ENCODE measurements around the gene RAD51B. TPM values are rescaled to one million over a fixed set of nuclear protein-coding genes. Genes with fewer than 3 reads are reported as not detected.
"Not testable (repeated sequence)": the region's sequence is repeated elsewhere in the genome, so short reads cannot be mapped to it uniquely, and the experiment has no call there.

RAD51B gene
- total RNA-seq, 5 donors from 2014 or later (not counting 1 experiment from before 2014, with no cell fraction given), result 25.4 to 47.9 (median 30.0) TPM

DNA sequence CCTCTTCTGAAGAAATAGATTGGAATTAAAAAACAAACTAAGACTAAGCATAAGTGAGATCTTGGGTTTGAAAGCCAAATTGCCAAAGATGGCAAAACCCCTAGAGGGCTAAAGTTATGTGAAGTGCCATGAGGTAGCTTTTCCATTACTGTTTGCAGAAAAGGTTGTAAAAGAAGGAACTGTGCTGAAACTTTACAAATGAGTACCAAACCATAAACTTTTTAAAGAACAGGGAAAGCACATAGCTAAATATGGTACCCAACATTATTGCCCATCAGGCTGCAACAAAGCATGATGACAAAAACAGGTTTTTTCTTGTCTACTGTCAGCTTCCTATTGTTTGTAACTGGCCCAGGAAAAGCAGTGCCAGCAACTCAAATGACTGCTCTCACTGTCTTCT lies 224.2 kb downstream of the RAD51B start:
- Histone ChIP-seq H3K36me3 (ENCODE audit: control insufficient read depth in 2 of 2, extremely low read depth in 1 of 2, insufficient read depth in 1 of 2, low read length in 1 of 2) (no peaks in the 10 kb centered on the region), H3K27ac (ENCODE audit: low read length) (no peak overlapping the region), H3K9me3 (no peaks in the 10 kb centered on the region), H3K27me3 (replicated peaks in 1 of 2; ENCODE audit: control insufficient read depth in 2 of 2, extremely low read depth in 1 of 2, insufficient read depth in 2 of 2, low read length in 1 of 2) (no peaks in the 10 kb centered on the region), H3K4me1 (ENCODE audit: control insufficient read depth in 1 of 2, extremely low read depth in 1 of 2, insufficient read depth in 2 of 2, low read length in 2 of 2) (no peaks in the 10 kb centered on the region), H3K4me3 (ENCODE audit: control insufficient read depth in 1 of 2, extremely low read depth in 1 of 2, low read length in 1 of 2) (no peak overlapping the region)
- Mint-ChIP-seq H3K4me1 (peaks cover 3 to 6% (median 6%) of the 10 kb centered on the region in 3 donors), H3K27me3 (no peaks in the 10 kb centered on the region), H3K36me3 (peaks cover 21% of the 10 kb centered on the region), H3K4me3 (no peak overlapping the region), H3K27ac (no peak overlapping the region), H3K9me3 (peaks cover 0 to 2% (median 0%) of the 10 kb centered on the region in 3 donors)
- CTCF ChIA-PET, result no interaction called here
- POLR2A ChIA-PET, result no interaction called here
- no peak for DNase-seq
- ATAC-seq (replicated peaks in 1 of 4), result no peak

DNA sequence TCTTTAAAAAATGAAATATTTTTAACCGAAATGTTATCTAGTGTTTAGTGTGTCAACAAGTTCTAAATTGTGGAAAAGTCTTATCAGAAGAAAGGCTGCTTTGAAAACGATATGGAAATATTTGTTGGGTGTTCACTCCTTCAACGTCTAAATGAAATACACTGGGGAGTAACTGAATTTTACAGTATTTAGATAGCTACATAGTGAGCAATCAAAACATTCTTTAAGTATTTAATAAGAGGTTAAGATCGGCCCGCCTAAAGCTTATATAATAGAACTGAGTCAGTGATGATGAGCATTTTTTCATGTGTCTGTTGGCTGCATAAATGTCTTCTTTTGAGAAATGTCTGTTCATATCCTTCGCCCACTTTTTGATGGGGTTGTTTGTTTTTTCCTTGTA lies 228.3 kb downstream of the RAD51B start:
- no CpG with 5 or more reads among the region's 6 CpGs for WGBS (ENCODE audit: insufficient coverage)
- Histone ChIP-seq H3K4me1 (ENCODE audit: control insufficient read depth in 1 of 2, extremely low read depth in 1 of 2, insufficient read depth in 2 of 2, low read length in 2 of 2) (no peaks in the 10 kb centered on the region), H3K27ac (ENCODE audit: low read length) (no peak overlapping the region), H3K4me3 (ENCODE audit: control insufficient read depth in 1 of 2, extremely low read depth in 1 of 2, low read length in 1 of 2) (no peak overlapping the region), H3K36me3 (ENCODE audit: control insufficient read depth in 2 of 2, extremely low read depth in 1 of 2, insufficient read depth in 1 of 2, low read length in 1 of 2) (no peaks in the 10 kb centered on the region), H3K9me3 (no peaks in the 10 kb centered on the region), H3K27me3 (replicated peaks in 1 of 2; ENCODE audit: control insufficient read depth in 2 of 2, extremely low read depth in 1 of 2, insufficient read depth in 2 of 2, low read length in 1 of 2) (no peaks in the 10 kb centered on the region)
- no peaks in the 10 kb centered on the region for H3K27me3 Mint-ChIP-seq
- CTCF ChIA-PET, result no interaction called here
- H3K4me3 Mint-ChIP-seq, result no peak overlapping the region
- peaks cover 15% of the 10 kb centered on the region for H3K36me3 Mint-ChIP-seq
- ATAC-seq (replicated peaks in 1 of 4), result no peak
- no peak for DNase-seq
- H3K27ac Mint-ChIP-seq, result no peak overlapping the region
- POLR2A ChIA-PET, result interaction anchor here in 1 of 2 donors (0.5 kb wide), 1 partner anchor 142 kb away, joined by 4 read pairs; no protein-coding TSS in a partner anchor
- H3K9me3 Mint-ChIP-seq, result peaks cover 0 to 2% (median 0%) of the 10 kb centered on the region in 3 donors
- H3K4me1 Mint-ChIP-seq, result no peaks in the 10 kb centered on the region

DNA sequence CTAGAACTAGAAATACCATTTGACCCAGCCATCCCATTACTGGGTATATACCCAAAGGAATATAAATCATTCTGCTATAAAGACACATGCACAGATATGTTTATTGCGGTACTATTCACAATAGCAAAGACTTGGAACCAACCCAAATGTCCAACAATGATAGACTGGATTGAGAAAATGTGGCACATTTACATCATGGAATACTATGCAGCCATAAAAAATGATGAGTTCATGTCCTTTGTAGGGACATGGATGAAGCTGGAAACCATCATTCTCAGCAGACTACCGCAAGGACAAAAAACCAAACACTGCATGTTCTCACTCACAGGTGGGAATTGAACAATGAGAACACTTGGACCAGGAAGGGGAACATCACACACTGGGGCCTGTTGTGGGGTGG lies 229.2 kb downstream of the RAD51B start:
- WGBS (ENCODE audit: insufficient coverage), result no CpG with 5 or more reads among the region's 2 CpGs
- POLR2A ChIA-PET; H3K9me3 ChIP-seq; H3K27me3 ChIP-seq (replicated peaks in 1 of 2; ENCODE audit: control insufficient read depth in 2 of 2, extremely low read depth in 1 of 2, insufficient read depth in 2 of 2, low read length in 1 of 2); H3K4me1 ChIP-seq (ENCODE audit: control insufficient read depth in 1 of 2, extremely low read depth in 1 of 2, insufficient read depth in 2 of 2, low read length in 2 of 2); H3K4me1 Mint-ChIP-seq; H3K27ac Mint-ChIP-seq; CTCF ChIA-PET; H3K27ac ChIP-seq (ENCODE audit: low read length); H3K4me3 ChIP-seq (ENCODE audit: control insufficient read depth in 1 of 2, extremely low read depth in 1 of 2, low read length in 1 of 2); H3K9me3 Mint-ChIP-seq; H3K36me3 ChIP-seq (ENCODE audit: control insufficient read depth in 2 of 2, extremely low read depth in 1 of 2, insufficient read depth in 1 of 2, low read length in 1 of 2); H3K27me3 Mint-ChIP-seq; DNase-seq; ATAC-seq (replicated peaks in 1 of 4); H3K4me3 Mint-ChIP-seq: not testable (repeated sequence)
- H3K36me3 Mint-ChIP-seq, result peaks cover 15% of the 10 kb centered on the region

DNA sequence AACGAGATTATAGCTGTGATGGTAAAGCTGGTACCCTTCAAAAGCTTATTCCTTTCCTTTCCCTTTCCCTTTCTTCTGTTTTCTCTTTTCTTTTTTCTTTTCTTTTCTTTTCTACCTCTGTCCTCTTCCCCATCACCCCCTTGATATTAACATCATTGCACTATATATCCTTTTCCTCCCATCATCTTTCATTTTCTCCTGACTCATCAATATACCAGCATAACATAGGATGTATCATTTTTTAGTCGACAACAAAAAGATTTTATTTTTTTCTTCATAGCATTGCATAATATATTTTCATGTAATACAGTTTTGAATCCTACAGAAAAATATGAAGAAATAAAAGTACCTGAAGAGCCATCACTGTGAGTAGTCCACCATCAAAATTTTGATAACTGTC lies 230.6 kb downstream of the RAD51B start:
- ATAC-seq (replicated peaks in 1 of 4) (no peak), DNase-seq (no peak)
- Mint-ChIP-seq H3K36me3 (peaks cover 15% of the 10 kb centered on the region), H3K27me3 (no peaks in the 10 kb centered on the region), H3K27ac (no peak overlapping the region), H3K4me1 (no peaks in the 10 kb centered on the region), H3K9me3 (peaks cover 0 to 2% (median 0%) of the 10 kb centered on the region in 3 donors), H3K4me3 (no peak overlapping the region)
- Histone ChIP-seq H3K4me1 (ENCODE audit: control insufficient read depth in 1 of 2, extremely low read depth in 1 of 2, insufficient read depth in 2 of 2, low read length in 2 of 2) (no peaks in the 10 kb centered on the region), H3K27ac (ENCODE audit: low read length) (no peak overlapping the region), H3K36me3 (ENCODE audit: control insufficient read depth in 2 of 2, extremely low read depth in 1 of 2, insufficient read depth in 1 of 2, low read length in 1 of 2) (no peaks in the 10 kb centered on the region), H3K4me3 (ENCODE audit: control insufficient read depth in 1 of 2, extremely low read depth in 1 of 2, low read length in 1 of 2) (no peak overlapping the region), H3K9me3 (no peaks in the 10 kb centered on the region), H3K27me3 (replicated peaks in 1 of 2; ENCODE audit: control insufficient read depth in 2 of 2, extremely low read depth in 1 of 2, insufficient read depth in 2 of 2, low read length in 1 of 2) (no peaks in the 10 kb centered on the region)
- ChIA-PET CTCF (no interaction called here), POLR2A (no interaction called here)
- WGBS (ENCODE audit: insufficient coverage), result no CpG with 5 or more reads among the region's 2 CpGs

DNA sequence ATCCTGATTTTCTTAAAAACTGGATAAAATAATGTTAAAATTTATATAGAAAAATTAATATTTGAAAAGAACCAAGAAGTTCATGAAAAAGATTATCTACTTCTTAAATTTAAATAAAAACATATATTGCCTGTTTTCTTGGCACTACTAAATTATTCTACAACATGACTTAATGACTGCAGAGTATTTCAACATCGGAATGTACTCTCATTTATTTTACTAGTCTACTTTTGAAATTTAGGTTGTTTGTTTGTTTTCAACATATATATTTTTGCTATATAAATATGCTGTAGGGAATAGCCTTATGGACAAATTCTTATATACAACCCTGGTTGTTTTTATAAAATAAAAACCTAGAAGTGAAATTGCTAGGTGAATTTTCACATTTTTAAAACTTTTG lies 231.6 kb downstream of the RAD51B start:
- no peak overlapping the region for H3K27ac ChIP-seq (ENCODE audit: low read length)
- H3K36me3 Mint-ChIP-seq, result peaks cover 15% of the 10 kb centered on the region
- WGBS (ENCODE audit: insufficient coverage), result no CpG with 5 or more reads among the region's 1 CpG
- no peak for DNase-seq
- no peaks in the 10 kb centered on the region for H3K4me1 ChIP-seq (ENCODE audit: control insufficient read depth in 1 of 2, extremely low read depth in 1 of 2, insufficient read depth in 2 of 2, low read length in 2 of 2)
- no peaks in the 10 kb centered on the region for H3K27me3 ChIP-seq (replicated peaks in 1 of 2; ENCODE audit: control insufficient read depth in 2 of 2, extremely low read depth in 1 of 2, insufficient read depth in 2 of 2, low read length in 1 of 2)
- no peak overlapping the region for H3K4me3 Mint-ChIP-seq
- H3K4me1 Mint-ChIP-seq, result no peaks in the 10 kb centered on the region
- no peak overlapping the region for H3K27ac Mint-ChIP-seq
- ATAC-seq (replicated peaks in 1 of 4), result no peak
- peaks cover 0 to 2% (median 0%) of the 10 kb centered on the region in 3 donors for H3K9me3 Mint-ChIP-seq
- H3K27me3 Mint-ChIP-seq, result no peaks in the 10 kb centered on the region
- ChIA-PET CTCF (no interaction called here), POLR2A (no interaction called here)
- no peaks in the 10 kb centered on the region for H3K36me3 ChIP-seq (ENCODE audit: control insufficient read depth in 2 of 2, extremely low read depth in 1 of 2, insufficient read depth in 1 of 2, low read length in 1 of 2)
- H3K9me3 ChIP-seq, result no peaks in the 10 kb centered on the region
- H3K4me3 ChIP-seq (ENCODE audit: control insufficient read depth in 1 of 2, extremely low read depth in 1 of 2, low read length in 1 of 2), result no peak overlapping the region

DNA sequence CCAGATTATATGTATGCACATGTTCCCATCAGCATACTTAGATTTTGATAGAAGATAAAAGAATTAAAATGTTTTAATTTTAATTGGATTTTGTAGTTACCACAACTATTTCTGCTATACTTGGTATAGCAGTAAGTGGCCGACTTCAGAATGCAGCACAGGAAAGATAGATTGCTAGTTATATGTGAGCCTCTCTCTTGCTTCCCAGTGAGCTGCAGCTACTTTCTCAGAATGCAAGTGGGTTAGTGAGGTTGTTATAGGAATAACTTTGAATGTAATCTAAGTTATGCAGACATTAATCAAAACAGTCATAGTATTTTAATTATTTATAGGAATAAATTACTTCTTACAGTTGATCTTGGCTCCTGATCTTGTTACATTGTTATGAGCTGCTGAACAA lies 240.6 kb downstream of the RAD51B start:
- Histone ChIP-seq H3K4me3 (ENCODE audit: control insufficient read depth in 1 of 2, extremely low read depth in 1 of 2, low read length in 1 of 2) (no peak overlapping the region), H3K36me3 (ENCODE audit: control insufficient read depth in 2 of 2, extremely low read depth in 1 of 2, insufficient read depth in 1 of 2, low read length in 1 of 2) (no peaks in the 10 kb centered on the region), H3K27ac (ENCODE audit: low read length) (no peak overlapping the region), H3K27me3 (replicated peaks in 1 of 2; ENCODE audit: control insufficient read depth in 2 of 2, extremely low read depth in 1 of 2, insufficient read depth in 2 of 2, low read length in 1 of 2) (no peaks in the 10 kb centered on the region), H3K9me3 (no peaks in the 10 kb centered on the region), H3K4me1 (ENCODE audit: control insufficient read depth in 1 of 2, extremely low read depth in 1 of 2, insufficient read depth in 2 of 2, low read length in 2 of 2) (no peaks in the 10 kb centered on the region)
- no peaks in the 10 kb centered on the region for H3K27me3 Mint-ChIP-seq
- DNase-seq, result no peak
- H3K4me1 Mint-ChIP-seq, result peaks cover 0 to 5% (median 0%) of the 10 kb centered on the region in 3 donors
- no peak overlapping the region for H3K27ac Mint-ChIP-seq
- CTCF ChIA-PET, result no interaction called here
- H3K9me3 Mint-ChIP-seq, result peaks cover 8 to 21% (median 16%) of the 10 kb centered on the region in 3 donors
- POLR2A ChIA-PET, result interaction anchor here in 1 of 2 donors (0.5 to 0.6 kb wide), 2 partner anchors 114 to 1012 kb away, joined by 3 to 15 read pairs; no protein-coding TSS in a partner anchor
- no peak for ATAC-seq (replicated peaks in 1 of 4)
- WGBS (ENCODE audit: insufficient coverage), result no CpG with 5 or more reads among the region's 1 CpG
- peaks cover 25% of the 10 kb centered on the region for H3K36me3 Mint-ChIP-seq
- H3K4me3 Mint-ChIP-seq, result no peak overlapping the region

DNA sequence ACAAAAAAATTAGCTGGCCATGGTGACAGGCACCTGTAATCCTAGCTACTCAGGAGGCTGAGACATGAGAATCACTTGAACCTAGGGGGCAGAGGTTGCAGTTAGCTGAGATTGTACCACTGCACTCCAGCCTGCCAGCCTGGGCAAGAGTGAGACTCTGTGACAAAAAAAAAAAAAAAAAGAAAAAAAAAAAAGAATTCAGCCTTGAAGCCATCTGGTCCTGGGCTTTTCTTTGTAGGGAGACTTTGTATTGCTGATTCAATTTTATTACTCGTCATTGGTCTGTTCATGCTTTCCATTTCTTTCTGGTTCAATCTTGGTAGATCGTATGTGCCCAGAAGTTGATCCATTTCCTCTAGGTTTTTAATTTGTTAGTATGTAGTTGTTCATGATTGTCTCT lies 243.1 kb downstream of the RAD51B start:
- H3K27ac Mint-ChIP-seq, result no peak overlapping the region
- H3K4me1 ChIP-seq (ENCODE audit: control insufficient read depth in 1 of 2, extremely low read depth in 1 of 2, insufficient read depth in 2 of 2, low read length in 2 of 2), result no peaks in the 10 kb centered on the region
- no peak overlapping the region for H3K27ac ChIP-seq (ENCODE audit: low read length)
- peaks cover 8 to 21% (median 16%) of the 10 kb centered on the region in 3 donors for H3K9me3 Mint-ChIP-seq
- ATAC-seq (replicated peaks in 1 of 4), result no peak
- H3K36me3 Mint-ChIP-seq, result peaks cover 28% of the 10 kb centered on the region
- ChIA-PET CTCF (interaction anchor here in 1 of 2 donors (0.7 kb wide), 1 partner anchor 181 kb away, joined by 5 read pairs; no protein-coding TSS in a partner anchor), POLR2A (no interaction called here)
- H3K4me3 ChIP-seq (ENCODE audit: control insufficient read depth in 1 of 2, extremely low read depth in 1 of 2, low read length in 1 of 2), result no peak overlapping the region
- no peaks in the 10 kb centered on the region for H3K36me3 ChIP-seq (ENCODE audit: control insufficient read depth in 2 of 2, extremely low read depth in 1 of 2, insufficient read depth in 1 of 2, low read length in 1 of 2)
- WGBS (ENCODE audit: insufficient coverage), result 100% methylated on average over 1 of the region's 2 CpGs
- H3K9me3 ChIP-seq, result no peaks in the 10 kb centered on the region
- H3K27me3 Mint-ChIP-seq, result no peaks in the 10 kb centered on the region
- H3K4me1 Mint-ChIP-seq, result peaks cover 0 to 5% (median 0%) of the 10 kb centered on the region in 3 donors
- H3K27me3 ChIP-seq (replicated peaks in 1 of 2; ENCODE audit: control insufficient read depth in 2 of 2, extremely low read depth in 1 of 2, insufficient read depth in 2 of 2, low read length in 1 of 2), result no peaks in the 10 kb centered on the region
- no peak overlapping the region for H3K4me3 Mint-ChIP-seq
- no peak for DNase-seq
